GM18498 (cell line): ENCODE data around the gene TBC1D8.

Experiments used
- ATAC-seq: cut with Tn5 transposase; IDR thresholded peaks from one replicate; pipeline ENCODE4 v1.9.1; 2021; ENCODE audit warnings: mild to moderate bottlenecking, moderate library complexity; ENCODE audit not compliant: unreplicated experiment

The TBC1D8 gene

DNA sequence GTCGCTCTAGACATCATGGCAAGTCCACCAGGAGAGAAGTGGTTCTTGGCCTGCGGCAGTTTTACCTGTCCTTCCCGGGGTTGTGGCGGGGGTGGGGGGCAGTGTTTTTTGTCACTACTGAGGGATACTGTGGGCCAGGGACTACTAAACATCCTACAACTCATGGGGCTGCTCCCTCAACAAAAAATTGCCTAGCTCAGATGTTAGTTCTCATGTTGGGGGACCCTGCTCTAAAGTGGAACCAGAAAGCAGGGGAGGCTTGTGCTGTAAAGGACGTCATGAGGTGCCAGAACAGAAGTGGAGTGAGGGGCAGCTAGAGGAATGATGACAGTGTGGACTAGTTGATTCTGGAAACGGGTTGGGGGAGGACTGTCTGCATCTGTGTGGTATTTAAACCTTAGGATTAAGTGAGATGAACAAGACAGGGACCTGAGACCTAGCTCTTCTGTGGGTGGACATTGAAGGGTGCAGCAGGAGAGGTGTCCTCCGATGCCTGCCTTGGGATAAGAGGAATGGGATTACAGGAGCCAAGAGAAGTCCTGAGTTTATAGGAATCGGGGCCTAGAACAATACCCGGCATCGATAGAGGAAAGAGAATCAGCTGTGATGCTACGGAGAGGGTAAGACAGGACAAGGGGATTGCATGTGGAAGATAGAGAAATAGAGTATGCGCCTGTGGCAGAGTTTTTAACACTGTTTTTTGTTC, 146.4 kb downstream of the TBC1D8 start:
- ATAC-seq: no peak

DNA sequence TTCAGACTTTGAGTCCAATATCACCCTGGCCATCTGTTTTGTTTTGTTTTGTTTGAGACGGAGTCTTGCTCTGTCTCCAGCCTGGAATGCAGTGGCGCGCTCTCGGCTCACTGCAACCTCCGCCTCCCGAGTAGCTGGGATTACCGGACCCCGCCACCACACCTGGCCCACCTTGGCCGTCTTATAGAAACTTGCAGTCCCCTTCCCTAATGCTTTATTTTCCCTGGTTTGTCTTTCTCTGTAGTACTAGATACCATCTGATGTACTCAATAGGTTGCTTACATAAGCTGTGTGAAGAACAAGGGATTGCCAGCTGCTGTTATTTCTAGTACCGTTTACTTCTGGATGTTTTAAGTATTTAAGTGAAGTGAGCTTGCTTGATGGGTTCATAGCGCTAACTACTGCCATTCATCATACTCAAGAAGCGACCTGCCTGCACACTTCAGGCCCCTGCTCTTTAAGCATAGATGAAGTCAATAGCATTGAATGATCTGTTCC, 147.9 kb downstream of the TBC1D8 start:
- ATAC-seq: no peak

GRCh38 chr2:101002562-101003277, 148.5 kb downstream of the TBC1D8 start:
- ATAC-seq: peak; percentile 5

DNA sequence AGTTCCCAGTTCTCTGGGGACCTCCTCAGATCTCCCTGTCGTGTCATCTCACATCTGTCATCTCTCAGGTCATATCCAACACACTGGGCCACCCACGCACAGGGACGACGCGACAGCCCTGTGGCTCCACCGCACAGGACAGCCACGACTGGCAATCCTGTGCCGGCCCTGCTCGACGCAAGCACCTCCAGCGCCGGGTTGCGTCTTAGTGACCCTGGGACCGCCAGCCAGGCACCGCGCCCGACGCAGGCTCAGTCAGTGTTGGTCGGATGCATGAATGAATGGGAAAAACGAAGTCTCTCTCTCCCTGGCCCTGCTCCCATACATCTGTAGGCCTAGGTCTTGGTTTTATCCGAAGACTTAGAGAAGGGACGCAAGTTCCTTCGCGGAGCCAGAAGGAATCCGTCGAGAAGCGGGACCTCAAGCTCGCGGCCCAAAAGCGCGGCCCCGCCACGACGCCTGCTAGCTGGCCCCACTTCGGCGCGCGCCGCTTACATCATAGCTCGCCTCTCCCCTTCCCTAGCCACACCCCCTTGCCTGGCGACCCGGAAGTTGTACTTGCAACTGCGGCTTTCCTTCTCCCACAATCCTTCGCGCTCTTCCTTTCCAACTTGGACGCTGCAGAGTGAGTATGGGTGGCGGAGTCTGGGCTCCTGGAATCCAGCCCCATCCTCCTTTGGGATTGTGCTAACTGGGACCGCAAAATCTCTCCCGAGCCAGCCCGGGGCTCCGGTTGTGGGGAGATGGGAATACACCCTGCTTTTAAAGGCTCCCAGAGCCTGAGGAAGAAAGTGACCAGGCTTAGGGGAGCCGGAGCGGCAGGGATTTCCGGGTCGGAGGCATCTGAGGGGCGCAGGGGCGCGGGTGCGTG, 149.3 kb downstream of the TBC1D8 start, which contains the start of gene RPL31:
RPL31 (plus strand) TSS at position 599 of the 871 bp plus-strand sequence. CDS start 413 bp downstream, outside the sequence.
- ATAC-seq: peak; percentile 97

- no peak for ATAC-seq
Observed at GRCh38 chr2:100999995-101000394, 151.2 kb downstream of the TBC1D8 start.

DNA sequence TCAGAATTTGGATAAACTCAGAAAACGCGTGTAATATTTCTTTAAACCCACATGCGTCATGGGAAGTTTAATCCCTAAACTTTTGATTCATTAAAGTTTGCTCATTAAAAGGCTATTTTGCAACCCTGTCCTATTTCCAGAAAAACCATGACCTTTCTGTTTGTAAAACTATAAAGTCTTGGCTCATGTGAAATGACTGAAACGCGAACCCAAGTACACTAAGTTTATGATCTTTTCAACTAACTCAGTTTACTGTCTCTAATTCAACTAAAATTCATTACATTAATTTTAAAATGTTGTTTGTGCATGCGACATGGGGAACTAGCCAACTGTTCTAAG, 153.0 kb downstream of the TBC1D8 start:
- no peak for ATAC-seq

- ATAC-seq: no peak
Observed at GRCh38 chr2:100997509-100998234, 153.5 kb downstream of the TBC1D8 start.

DNA sequence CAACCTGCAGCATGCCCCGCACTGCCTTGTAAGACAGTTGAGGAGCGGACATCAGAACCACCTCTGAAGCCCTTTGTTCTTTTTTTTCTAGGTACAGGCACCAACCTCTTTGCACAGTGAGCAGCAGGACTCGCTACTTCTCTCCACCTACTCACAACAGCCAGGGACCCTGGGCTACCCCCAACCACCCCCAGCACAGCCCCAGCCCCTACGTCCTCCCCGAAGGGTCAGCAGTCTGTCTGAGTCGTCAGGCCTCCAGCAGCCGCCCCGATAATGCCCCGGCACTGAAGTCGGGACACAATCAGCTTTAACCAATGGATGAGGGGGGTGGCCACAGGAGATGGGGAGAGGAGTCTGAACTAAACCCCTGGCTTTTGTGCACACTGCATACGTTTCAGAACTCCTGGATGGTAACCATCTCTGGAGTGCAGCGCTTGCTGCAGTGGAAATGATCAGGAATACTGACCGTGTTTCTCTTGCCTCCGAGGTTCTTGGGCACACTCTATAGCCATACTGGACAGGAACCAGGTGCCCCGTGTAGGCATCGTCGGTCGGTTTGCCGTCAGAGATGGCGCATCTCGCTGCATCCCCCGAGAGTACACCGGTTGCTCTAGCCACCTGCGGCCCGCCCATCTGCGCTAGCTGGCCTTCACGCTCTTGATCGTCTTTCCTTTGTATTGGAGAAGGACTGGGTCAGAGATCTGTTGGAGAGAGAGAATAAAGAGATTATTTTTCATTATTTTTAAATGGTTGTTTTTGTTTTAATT, 155.7 kb downstream of the TBC1D8 start:
- no peak for ATAC-seq

DNA sequence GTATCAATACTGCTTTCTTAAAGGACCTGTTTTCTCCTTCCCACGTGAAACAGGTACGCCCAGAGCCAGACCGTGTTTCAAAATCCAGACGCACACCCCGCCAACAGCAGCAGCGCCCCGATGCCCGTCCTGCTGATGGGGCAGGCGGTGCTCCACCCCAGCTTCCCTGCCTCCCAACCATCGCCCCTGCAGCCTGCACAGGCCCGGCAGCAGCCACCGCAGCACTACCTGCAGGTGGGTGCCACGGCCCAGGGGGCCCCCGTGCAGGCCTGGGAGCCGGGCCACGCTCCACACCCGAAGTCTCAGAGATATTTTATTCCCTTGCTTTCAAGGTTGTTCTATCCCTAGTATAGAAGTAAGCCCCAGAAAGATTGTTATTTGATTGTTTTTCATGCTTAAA, 157.9 kb downstream of the TBC1D8 start:
- no peak for ATAC-seq

GRCh38 chr2:100992262-100992661, 158.9 kb downstream of the TBC1D8 start:
- no peak for ATAC-seq

DNA sequence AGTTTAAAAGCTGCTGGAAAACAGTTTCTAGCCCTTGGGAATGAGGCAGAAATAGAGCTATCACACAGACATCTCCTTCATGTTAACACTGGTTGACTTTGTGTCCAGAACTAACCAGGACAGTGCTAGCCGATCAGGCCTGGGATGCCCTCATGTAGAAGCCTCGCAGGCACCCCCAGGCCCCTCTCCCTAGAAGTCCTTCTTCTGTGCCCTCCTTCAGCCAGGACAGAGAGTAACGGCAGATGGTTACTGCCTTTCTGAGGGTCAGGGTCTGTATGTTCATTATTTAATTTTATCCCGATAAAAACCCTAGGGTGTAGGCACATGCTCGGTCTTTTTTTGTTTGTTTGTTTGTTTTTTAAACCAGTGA, 159.8 kb downstream of the TBC1D8 start:
- ATAC-seq: no peak

DNA sequence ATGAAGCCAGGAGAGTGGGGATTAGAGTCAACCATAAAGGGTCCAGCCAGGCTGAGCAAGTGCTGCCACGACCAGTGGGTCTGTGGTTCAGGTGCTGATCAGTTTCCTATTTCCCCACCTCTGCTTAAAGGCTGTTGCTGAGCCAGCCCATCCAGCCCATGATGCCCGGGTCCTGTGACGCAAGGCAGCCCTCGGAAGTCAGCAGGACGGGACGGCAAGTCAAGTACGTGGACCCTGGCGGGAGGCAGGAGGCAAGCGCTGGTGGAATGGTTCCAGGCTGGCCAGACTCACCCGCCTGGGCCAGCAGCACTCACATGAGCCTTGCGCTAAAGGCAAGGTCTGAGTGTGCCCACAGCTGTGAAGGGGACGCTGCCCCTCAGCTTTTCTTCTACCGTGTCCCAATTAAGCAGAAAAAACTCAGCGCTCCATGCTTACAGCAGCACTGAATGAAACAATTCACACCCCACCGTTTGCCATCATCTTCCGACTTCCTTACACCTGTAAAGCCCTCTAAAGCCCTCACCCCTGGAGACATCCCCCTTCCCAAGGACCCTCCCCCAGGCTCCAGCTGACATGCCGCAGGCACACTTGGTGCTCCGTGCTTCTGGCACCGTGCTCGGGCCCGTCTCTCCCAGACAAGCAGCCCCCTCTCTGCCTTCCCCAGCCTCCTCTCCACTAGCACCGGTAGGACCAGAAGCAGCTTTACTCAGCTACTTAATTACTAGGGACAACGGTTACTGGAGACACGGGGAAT, 160.4 kb downstream of the TBC1D8 start:
- ATAC-seq: no peak

DNA sequence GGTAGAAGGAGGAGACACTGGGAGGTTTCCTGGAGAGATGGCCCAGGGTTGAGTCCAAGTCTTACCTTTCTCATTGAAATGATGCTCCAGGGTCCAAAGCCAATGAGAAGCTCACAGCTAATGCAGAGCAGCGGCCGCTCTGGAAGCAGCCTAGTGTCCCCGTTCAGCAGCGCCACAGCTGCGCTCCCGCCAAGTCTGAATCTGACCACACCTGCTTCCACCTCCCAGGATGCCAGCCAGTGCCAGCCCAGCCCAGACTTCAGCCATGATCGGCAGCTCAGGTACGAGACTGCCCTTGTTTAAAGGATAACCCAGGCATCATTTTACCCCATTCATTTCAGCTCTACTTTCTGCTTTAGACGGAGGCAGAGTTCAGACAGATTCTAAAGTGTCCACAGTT, 161.0 kb downstream of the TBC1D8 start:
- no peak for ATAC-seq

DNA sequence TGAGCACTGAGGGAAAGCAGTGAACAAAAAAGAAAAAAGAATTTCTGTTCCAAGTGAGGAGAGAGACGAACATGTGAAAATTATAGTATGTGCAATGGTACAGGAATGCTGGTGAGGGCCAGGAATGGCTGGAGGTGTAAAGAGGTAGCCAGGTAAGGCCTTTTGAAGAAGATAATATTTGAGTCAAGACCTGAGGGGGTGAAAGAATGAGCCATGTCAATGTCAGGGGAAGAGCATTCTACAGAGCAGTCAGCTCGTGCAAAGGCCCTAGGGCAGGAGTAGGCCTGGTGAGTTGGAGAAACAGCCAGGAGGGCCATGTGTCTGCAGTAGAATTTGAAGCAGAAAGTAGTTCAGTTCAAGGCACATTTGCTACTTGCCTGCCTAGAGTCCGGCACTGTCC, 161.5 kb downstream of the TBC1D8 start:
- ATAC-seq: no peak

DNA sequence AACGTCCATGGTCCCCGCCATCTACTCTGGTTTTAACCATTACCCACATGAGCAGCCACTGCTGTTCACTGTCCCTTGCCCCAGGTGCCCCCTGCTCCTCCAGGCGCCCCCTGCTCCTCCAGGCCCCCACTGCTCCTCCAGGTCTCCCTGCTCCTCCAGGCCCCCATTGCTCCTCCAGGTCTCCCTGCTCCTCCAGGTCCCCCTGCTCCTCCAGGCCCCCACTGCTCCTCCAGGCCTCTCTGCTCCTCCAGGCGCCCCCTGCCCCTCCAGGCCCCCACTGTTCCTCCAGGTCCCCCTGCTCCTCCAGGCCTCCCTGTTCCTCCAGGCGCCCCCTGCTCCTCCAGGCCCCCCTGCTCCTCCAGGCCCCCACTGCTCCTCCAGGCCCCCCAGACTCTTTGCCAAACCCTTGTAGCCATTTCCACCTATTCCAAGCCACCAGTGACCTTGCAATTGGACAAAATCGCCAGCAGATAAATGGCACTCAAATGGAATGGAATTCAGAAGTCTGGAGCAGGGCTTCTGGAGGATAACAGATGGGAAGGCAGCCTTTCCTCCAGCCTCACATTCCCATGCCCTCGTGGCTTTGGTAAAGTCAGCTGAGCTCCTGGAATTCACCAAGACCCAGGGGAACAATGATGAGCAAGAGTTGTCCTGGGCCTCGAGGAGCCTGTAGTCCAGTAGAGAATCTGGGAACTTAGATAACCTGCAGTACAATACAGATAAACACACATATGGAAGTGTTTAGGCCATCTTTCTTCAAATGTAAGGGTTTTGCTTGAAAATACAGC, 162.4 kb downstream of the TBC1D8 start:
- no peak for ATAC-seq

- no peak for ATAC-seq
Observed at GRCh38 chr2:100987974-100988373, 163.2 kb downstream of the TBC1D8 start.

- ATAC-seq: no peak
Observed at GRCh38 chr2:100987536-100987935, 163.6 kb downstream of the TBC1D8 start.

GRCh38 chr2:100986157-100986556, 165.0 kb downstream of the TBC1D8 start:
- no peak for ATAC-seq

DNA sequence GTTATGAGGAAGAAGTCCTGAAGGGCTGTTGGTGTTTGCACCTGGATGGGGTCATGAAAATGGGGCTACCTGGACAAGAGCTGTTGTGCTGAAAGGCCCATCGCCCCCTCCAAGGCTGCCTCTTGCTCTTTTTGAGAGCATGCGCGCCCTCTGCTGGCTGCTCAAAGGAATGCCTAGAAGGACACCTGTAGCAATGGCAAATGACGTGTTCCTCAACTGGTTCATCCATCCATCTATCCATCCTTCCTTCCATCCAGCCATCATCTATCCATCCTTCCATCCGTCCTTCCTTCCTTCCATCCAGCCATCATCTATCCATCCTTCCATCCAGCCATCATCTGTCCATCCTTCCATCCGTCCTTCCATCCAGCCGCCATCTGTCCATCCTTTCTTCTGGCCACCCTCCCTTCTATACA, 166.3 kb downstream of the TBC1D8 start:
- peak; percentile 64 for ATAC-seq
